ENCODE measurements around the gene GPC6.

GRCh38 chr13:93220073-93220472, 6.5 kb upstream of the GPC6 start:
- no peak for TF ChIP-seq CTCF (IDR thresholded peaks at IDR 0.05 in 8 of 11, conservative IDR thresholded peaks at IDR 0.05 in 3 of 11)
- no peak for TF ChIP-seq POLR2AphosphoS5 (IDR thresholded peaks at IDR 0.05)
- no peak for TF ChIP-seq POLR2A (IDR thresholded peaks at IDR 0.05)
